ENCODE measurements around the gene MED8. TPM values are rescaled to one million over a fixed set of nuclear protein-coding genes. Genes with fewer than 3 reads are reported as not detected.

The MED8 gene
- total and polyA plus RNA-seq, 2 of the 8 experiments (the other 6 are each of a cell fraction or from before 2014, with no cell fraction given), result 7.0 to 20.6 TPM

DNA sequence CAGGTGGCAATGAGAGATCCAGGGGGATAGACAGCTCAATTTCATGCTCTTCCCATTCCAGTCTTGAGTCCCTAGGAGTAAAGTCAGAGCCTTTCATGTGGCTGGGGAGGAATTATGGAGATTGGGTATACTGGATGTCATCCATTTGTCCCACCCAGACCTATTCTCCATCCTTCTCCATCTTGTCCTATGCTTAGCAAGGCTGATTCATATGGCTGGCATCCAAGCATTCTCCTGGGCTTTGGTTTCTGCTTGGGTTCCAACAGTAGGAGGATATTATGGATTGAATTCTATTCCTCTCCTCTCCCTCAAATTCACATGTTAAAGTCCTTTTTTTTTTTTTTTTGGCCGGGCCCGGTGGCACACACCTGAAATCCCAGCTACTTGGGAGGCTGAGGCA lies 34.7 kb downstream of the MED8 start:
- POLR2A ChIA-PET (ENCODE audit: partially characterized antibody), result interaction anchor here (0.6 to 1.9 kb wide), 2 partner anchors 12 to 29 kb away, joined by 4 to 5 read pairs; no protein-coding TSS in a partner anchor
- TF ChIP-seq RXRA (IDR thresholded peaks at IDR 0.05; ENCODE audit: insufficient read depth, low read depth, low read length), result no peak
- TF ChIP-seq ASH2L (IDR thresholded peaks at IDR 0.05; ENCODE audit: low read length), result no peak
- no peak for TF ChIP-seq CREB1 (IDR thresholded peaks at IDR 0.05)
- TF ChIP-seq RFX5 (IDR thresholded peaks at IDR 0.05; ENCODE audit: borderline replicate concordance, low read depth, low read length), result no peak
- no peak for TF ChIP-seq GTF2F1 (IDR thresholded peaks at IDR 0.05; ENCODE audit: borderline replicate concordance, low read depth, low read length)
- no peak for TF ChIP-seq PHF8 (conservative IDR thresholded peaks at IDR 0.05; ENCODE audit: low read depth, low read length)
- TF ChIP-seq SIRT6 (IDR thresholded peaks at IDR 0.05; ENCODE audit: low read length), result no peak

More for the DNA sequence above, 34.7 kb downstream of the MED8 start:
- Histone ChIP-seq H3K4ac (replicated peaks; ENCODE audit: insufficient read length, low read depth, low read length) (no peak overlapping the region), H3K23ac (ENCODE audit: insufficient read length) (no peak overlapping the region), H3K4me3 (ENCODE audit: extremely low read depth in 1 of 4, insufficient read depth in 2 of 4, low read depth in 3 of 4, low read length in 4 of 4) (no peak overlapping the region), H3K14ac (ENCODE audit: insufficient read length) (no peak overlapping the region), H3K36me3 (ENCODE audit: control insufficient read depth in 2 of 4, insufficient read depth in 4 of 4, low read length in 3 of 4) (peaks cover under 1 to 5% (median 2%) of the 10 kb centered on the region in 4 experiments; a peak in 6 of 8 replicates), H4K8ac (ENCODE audit: extremely low read depth, insufficient read depth, low read length) (no peak overlapping the region), H3K9me3 (ENCODE audit: insufficient read depth in 2 of 2, low read depth in 1 of 2, low read length in 1 of 2) (no peaks in the 10 kb centered on the region), H2BK5ac (ENCODE audit: low read depth, low read length) (no peak overlapping the region), H4K20me1 (replicated peaks in 1 of 2; ENCODE audit: control insufficient read depth in 1 of 2, insufficient read depth in 2 of 2, low read length in 2 of 2) (peaks cover under 1 to 5% of the 10 kb centered on the region in 2 experiments), H3K27ac (ENCODE audit: low read depth, low read length) (no peak overlapping the region), H2BK120ac (replicated peaks; ENCODE audit: low read depth, low read length) (no peak overlapping the region), H4K91ac (replicated peaks; ENCODE audit: insufficient read length, low read length) (no peak overlapping the region), H3K27me3 (replicated peaks in 1 of 4; ENCODE audit: control insufficient read depth in 3 of 4, extremely low read depth in 1 of 4, insufficient read depth in 3 of 4, low read length in 3 of 4) (no peaks in the 10 kb centered on the region), H3K23me2 (ENCODE audit: low read depth, low read length) (peaks cover 7% of the 10 kb centered on the region), H3K56ac (replicated peaks; ENCODE audit: insufficient read length, low read depth, low read length) (no peak overlapping the region), H3K79me1 (ENCODE audit: low read depth, low read length) (no peaks in the 10 kb centered on the region), H2BK20ac (ENCODE audit: low read length) (no peak overlapping the region), H3K9ac (replicated peaks in 1 of 4; ENCODE audit: extremely low read depth in 1 of 4, low read depth in 3 of 4, low read length in 3 of 4) (no peak overlapping the region), H4K5ac (ENCODE audit: insufficient read length, low read depth, low read length) (no peak overlapping the region), H3K18ac (ENCODE audit: extremely low read depth, low read length) (no peak overlapping the region), H2BK12ac (ENCODE audit: low read depth, low read length) (no peak overlapping the region), H3K4me1 (replicated peaks in 1 of 4; ENCODE audit: control insufficient read depth in 3 of 4, insufficient read depth in 4 of 4, low read length in 3 of 4) (peaks cover 4 to 11% (median 7%) of the 10 kb centered on the region in 4 experiments; a peak in 6 of 7 replicates), H2AK5ac (ENCODE audit: low read depth, low read length) (no peak overlapping the region), H2AFZ (ENCODE audit: low read length) (no peak overlapping the region), H3K4me2 (ENCODE audit: insufficient read depth in 1 of 2, low read depth in 2 of 2, low read length in 2 of 2) (no peak overlapping the region), H2BK15ac (ENCODE audit: low read length) (no peak overlapping the region), H3K79me2 (ENCODE audit: control insufficient read depth in 1 of 2, insufficient read depth in 2 of 2, low read length in 2 of 2) (peaks cover 4 to 9% of the 10 kb centered on the region in 2 experiments)
- CTCF ChIA-PET (ENCODE audit: partially characterized antibody), result interaction anchor here (0.9 to 1.5 kb wide), 3 partner anchors 13 to 117 kb away, joined by 4 to 6 read pairs (median 4); partner anchors contain the start of gene ELOVL1
- DNase-seq (ENCODE audit: low read depth in 1 of 2, low spot score in 2 of 2) (no peak), FAIRE-seq (no peak)
- WGBS, 2 experiments (ENCODE audit: extremely low coverage in 1 of 2, insufficient coverage in 1 of 2, insufficient read length in 1 of 2, insufficient replicate concordance in 2 of 2, low coverage in 1 of 2, low lambda C conversion rate in 2 of 2, missing lambda C conversion rate in 1 of 2), result no CpG with 5 or more reads among the region's 2 CpGs

Measured in H1 (cell line).